Measurements from ENCODE around the gene TSEN15. TPM values are rescaled to one million over a fixed set of nuclear protein-coding genes. Genes with fewer than 3 reads are reported as not detected.
A peak's percentile ranks its signal among the peaks of the same experiment; 100 is the strongest.

Gene TSEN15
- total and polyA plus RNA-seq, 2 of the 13 experiments (the other 11 are each of a cell fraction or from before 2014, with no cell fraction given) = 25.6 to 35.8 TPM

- H3K27ac ChIP-seq (ENCODE audit: extremely low read length, insufficient read depth, low read length) = no peak overlapping the region
- BruUV-seq (replicated peaks) = no TSS peak
- no peaks in the 10 kb centered on the region for H3K79me2 ChIP-seq (ENCODE audit: insufficient read depth, low read length)
- H3K4me1 ChIP-seq (ENCODE audit: insufficient read depth, low read length) = peaks cover 31% of the 10 kb centered on the region
- intact Hi-C loops (cut with micrococcal nuclease; ENCODE audit: unreplicated experiment) (loop anchor here (5.0 to 10.0 kb wide), 2 partner anchors 38 to 190 kb away; no protein-coding TSS in a partner anchor), in situ Hi-C loops (cut with HindIII; ENCODE audit: extremely low pct_ligation_motif_present, low pct_unique_long_range_greater_than_20kb) (no loop called here)
- no peak overlapping the region for H3K4me2 ChIP-seq (ENCODE audit: low read depth, low read length)
- DNase-seq (ENCODE audit: low spot score) = peak; percentile 24
- peaks cover 1 to 47% of the 10 kb centered on the region in 2 experiments; a peak in 4 of 5 replicates for H3K27me3 ChIP-seq (ENCODE audit: control insufficient read depth in 1 of 2, insufficient read depth in 2 of 2, low read length in 2 of 2)
- no peak for FAIRE-seq
- H4K20me1 ChIP-seq (ENCODE audit: insufficient read depth, low read length) = no peaks in the 10 kb centered on the region
- H2AFZ ChIP-seq (ENCODE audit: low read length) = no peak overlapping the region
- CTCF ChIA-PET (ENCODE audit: low intra/inter-chr PET ratio, low total read pairs) = no interaction called here
- POLR2A ChIA-PET = interaction anchor here (0.6 kb wide), 1 partner anchor 12 kb away, joined by 3 read pairs; no protein-coding TSS in a partner anchor
- H3K9me3 ChIP-seq (ENCODE audit: low read length) = no peaks in the 10 kb centered on the region
- WGBS (ENCODE audit: low lambda C conversion rate) = 10% methylated on average over 2 of the region's 2 CpGs
- no peak overlapping the region for H3K4me3 ChIP-seq (replicated peaks in 1 of 3; ENCODE audit: insufficient read depth in 1 of 3, low read depth in 2 of 3, low read length in 3 of 3)
- no peaks in the 10 kb centered on the region for H3K36me3 ChIP-seq (replicated peaks in 1 of 2; ENCODE audit: control insufficient read depth in 1 of 2, insufficient read depth in 2 of 2, low read length in 2 of 2)
- TF ChIP-seq HNF4A (CRISPR knock-in tag; IDR thresholded peaks at IDR 0.05) (0 out of 2 replicates have a peak, but pooled peaks have one; percentile 11), ZNF644 (CRISPR knock-in tag; IDR thresholded peaks at IDR 0.05; ENCODE audit: low read depth) (0 out of 2 replicates have a peak, but pooled peaks have one; percentile 15), CEBPB (IDR thresholded peaks at IDR 0.05; ENCODE audit: borderline replicate concordance, low read depth, low read length) (peak; percentile 44; the same call in 1 of the 2 replicates), ARID5B (CRISPR knock-in tag; IDR thresholded peaks at IDR 0.05) (peak; percentile 49; the same call in 1 of the 2 replicates), CEBPG (CRISPR knock-in tag; IDR thresholded peaks at IDR 0.05) (peak; percentile 32; the same call in 1 of the 2 replicates), ZNF552 (CRISPR knock-in tag; IDR thresholded peaks at IDR 0.05; ENCODE audit: borderline replicate concordance) (no peak), TCF7 (IDR thresholded peaks at IDR 0.05; ENCODE audit: low read depth) (peak; percentile 25; the same call in 1 of the 2 replicates)
- TF ChIP-seq, protein P1, sequence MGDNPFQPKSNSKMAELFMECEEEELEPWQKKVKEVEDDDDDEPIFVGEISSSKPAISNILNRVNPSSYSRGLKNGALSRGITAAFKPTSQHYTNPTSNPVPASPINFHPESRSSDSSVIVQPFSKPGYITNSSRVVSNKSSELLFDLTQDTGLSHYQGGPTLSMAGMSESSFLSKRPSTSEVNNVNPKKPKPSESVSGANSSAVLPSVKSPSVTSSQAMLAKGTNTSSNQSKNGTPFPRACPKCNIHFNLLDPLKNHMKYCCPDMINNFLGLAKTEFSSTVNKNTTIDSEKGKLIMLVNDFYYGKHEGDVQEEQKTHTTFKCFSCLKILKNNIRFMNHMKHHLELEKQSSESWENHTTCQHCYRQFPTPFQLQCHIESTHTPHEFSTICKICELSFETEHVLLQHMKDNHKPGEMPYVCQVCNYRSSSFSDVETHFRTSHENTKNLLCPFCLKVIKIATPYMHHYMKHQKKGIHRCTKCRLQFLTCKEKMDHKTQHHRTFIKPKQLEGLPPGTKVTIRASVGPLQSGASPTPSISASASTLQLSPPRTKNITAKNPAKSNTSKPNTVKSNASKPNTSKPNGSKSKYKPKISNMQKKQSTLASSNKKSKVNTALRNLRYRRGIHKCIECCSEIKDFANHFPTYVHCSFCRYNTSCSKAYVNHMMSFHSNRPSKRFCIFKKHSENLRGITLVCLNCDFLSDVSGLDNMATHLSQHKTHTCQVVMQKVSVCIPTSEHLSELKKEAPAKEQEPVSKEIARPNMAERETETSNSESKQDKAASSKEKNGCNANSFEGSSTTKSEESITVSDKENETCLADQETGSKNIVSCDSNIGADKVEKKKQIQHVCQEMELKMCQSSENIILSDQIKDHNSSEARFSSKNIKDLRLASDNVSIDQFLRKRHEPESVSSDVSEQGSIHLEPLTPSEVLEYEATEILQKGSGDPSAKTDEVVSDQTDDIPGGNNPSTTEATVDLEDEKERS (CRISPR knock-in tag; IDR thresholded peaks at IDR 0.05) = no peak
- TF ChIP-seq, protein P2, sequence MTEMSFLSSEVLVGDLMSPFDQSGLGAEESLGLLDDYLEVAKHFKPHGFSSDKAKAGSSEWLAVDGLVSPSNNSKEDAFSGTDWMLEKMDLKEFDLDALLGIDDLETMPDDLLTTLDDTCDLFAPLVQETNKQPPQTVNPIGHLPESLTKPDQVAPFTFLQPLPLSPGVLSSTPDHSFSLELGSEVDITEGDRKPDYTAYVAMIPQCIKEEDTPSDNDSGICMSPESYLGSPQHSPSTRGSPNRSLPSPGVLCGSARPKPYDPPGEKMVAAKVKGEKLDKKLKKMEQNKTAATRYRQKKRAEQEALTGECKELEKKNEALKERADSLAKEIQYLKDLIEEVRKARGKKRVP (CRISPR knock-in tag; IDR thresholded peaks at IDR 0.05) = peak in 1 of 2 experiments; percentile 53; a peak in 2 of 4 replicates
- H3K9ac ChIP-seq (ENCODE audit: insufficient read depth, low read depth, low read length) = no peak overlapping the region
- ATAC-seq = no peak
Observed at GRCh38 chr1:184034761-184035379, 16.7 kb upstream of the TSEN15 start.

Data from HepG2 (cell line).